Panc1 (cell line): ENCODE results near the gene ZNF33B. TPM values are rescaled to one million over a fixed set of nuclear protein-coding genes. Genes with fewer than 3 reads are reported as not detected.

Experiments used
- ATAC-seq: fragments of 200-7000 bp; cut with Tn5 transposase; 2 replicates; pipeline ENCODE4 v1.9.1; 2020; ENCODE audit warnings: mild to moderate bottlenecking, moderate library complexity
- BruUV-seq: library from RNA; stranded (reverse); fragments of 400-500 nt; replicated peaks from 2 replicates; lab custom pipeline; 2021; lab: Mats Ljungman, UMichigan
- CTCF ChIA-PET: fragments of 300-600 bp; sonication (Branson Sonifier 250); formaldehyde crosslinking; loops from one replicate; lab custom pipeline; 2022; ENCODE audit warnings: antibody characterized with exemption; lab: Charles Lee
- POLR2A ChIA-PET: fragments of 300-600 bp; sonication (Branson Sonifier 250); formaldehyde crosslinking; loops from one replicate; lab custom pipeline; 2022; ENCODE audit warnings: antibody characterized with exemption; lab: Charles Lee
- DNase-seq: peaks from one replicate; pipeline ENCODE4 v3.0.0-alpha.2; 2010; ENCODE audit warnings: low read depth, low spot score
- H3K27ac ChIP-seq: 2 replicates; pipeline ENCODE4 v1.5.1; 2011; ENCODE audit warnings: mild to moderate bottlenecking, low read length, inconsistent platforms
- H3K27me3 ChIP-seq: fragments of 200-500 bp; sonication (Bioruptor generic); 2 replicates; pipeline ENCODE4 v1.6.0; 2014; ENCODE audit warnings: low read length, inconsistent platforms; ENCODE audit not compliant: control insufficient read depth, insufficient read depth
- H3K36me3 ChIP-seq: fragments of 200-500 bp; sonication (Bioruptor generic); 2 replicates; pipeline ENCODE4 v1.5.1; 2014; ENCODE audit warnings: inconsistent platforms, mild to moderate bottlenecking, low read length, moderate library complexity; ENCODE audit not compliant: control insufficient read depth, insufficient read depth
- H3K4me1 ChIP-seq: 2 replicates; pipeline ENCODE4 v1.5.1; 2011; ENCODE audit warnings: inconsistent platforms, mild to moderate bottlenecking, low read length, moderate library complexity; ENCODE audit not compliant: control insufficient read depth, insufficient read depth
- H3K4me3 ChIP-seq, 2 experiments: 2 replicates each; pipeline ENCODE4 v1.5.1; 2011 to 2012; ENCODE audit warnings: low read depth in 2 of 2, low read length in 2 of 2, mild to moderate bottlenecking in 2 of 2, inconsistent platforms in 1 of 2, moderate library complexity in 1 of 2
- H3K9me3 ChIP-seq: fragments of 200-500 bp; sonication (Bioruptor generic); 2 replicates; pipeline ENCODE4 v1.5.1; 2014; ENCODE audit warnings: low read depth, mild to moderate bottlenecking, inconsistent platforms, low read length, moderate library complexity; ENCODE audit not compliant: control insufficient read depth, insufficient read depth
- POLR2AphosphoS5 ChIP-seq: IDR thresholded peaks from 2 replicates; pipeline ENCODE4 v1.6.1; 2012; ENCODE audit warnings: mild to moderate bottlenecking, low read depth, low read length, moderate library complexity
- REST ChIP-seq, 2 experiments: IDR thresholded peaks; 2 replicates each; pipeline ENCODE4 v1.6.1; 2011 to 2012; ENCODE audit warnings: low read depth in 2 of 2, control low read depth in 1 of 2, low read length in 1 of 2, mild to moderate bottlenecking in 1 of 2, moderate library complexity in 1 of 2; ENCODE audit not compliant: insufficient read depth in 1 of 2
- SIN3A ChIP-seq: IDR thresholded peaks from 2 replicates; pipeline ENCODE4 v1.6.1; 2012; ENCODE audit warnings: low read depth, mild to moderate bottlenecking, low read length, moderate library complexity, borderline replicate concordance; ENCODE audit not compliant: insufficient read depth
- TCF7L2 ChIP-seq: IDR thresholded peaks from 2 replicates; pipeline ENCODE4 v1.6.1; 2011; ENCODE audit warnings: mild to moderate bottlenecking, low read depth, low read length, inconsistent platforms
- in situ Hi-C: cut with HindIII; loops from 2 replicates; pipeline ENCODE4 v1.10.0; 2016; ENCODE audit warnings: low sequenced_read_pairs, low pct_unique_long_range_greater_than_20kb
- intact Hi-C: fragments of 100-400 bp; cut with micrococcal nuclease; formaldehyde crosslinking; loops from one replicate; pipeline ENCODE4 v1.10.0; 2022; ENCODE audit not compliant: unreplicated experiment
- total RNA-seq: library from RNA; stranded (reverse); gene quantifications from one replicate; pipeline ENCODE4 v1.2.1, GENCODE V29; 2021; ENCODE audit not compliant: unreplicated experiment
- TF ChIP-seq, protein P1 (sequence below): fragments of 450-650 bp; IDR thresholded peaks from 2 replicates; pipeline ENCODE4 v1.5.1; 2017; ENCODE audit warnings: mild to moderate bottlenecking

ZNF33B gene
- total RNA-seq, 1 experiment from 2014 or later: 25.1 TPM

- 0 out of 2 replicates have a peak, but pooled peaks cover 6% of the 10 kb centered on the region for H3K4me1 ChIP-seq
- no peaks in the 10 kb centered on the region; the same call in 1 of the 2 replicates for H3K27me3 ChIP-seq
- peak overlapping the region; percentile 82 for H3K27ac ChIP-seq
- BruUV-seq: no TSS peak
- CTCF ChIA-PET: no interaction called here
- TF ChIP-seq, protein P1, sequence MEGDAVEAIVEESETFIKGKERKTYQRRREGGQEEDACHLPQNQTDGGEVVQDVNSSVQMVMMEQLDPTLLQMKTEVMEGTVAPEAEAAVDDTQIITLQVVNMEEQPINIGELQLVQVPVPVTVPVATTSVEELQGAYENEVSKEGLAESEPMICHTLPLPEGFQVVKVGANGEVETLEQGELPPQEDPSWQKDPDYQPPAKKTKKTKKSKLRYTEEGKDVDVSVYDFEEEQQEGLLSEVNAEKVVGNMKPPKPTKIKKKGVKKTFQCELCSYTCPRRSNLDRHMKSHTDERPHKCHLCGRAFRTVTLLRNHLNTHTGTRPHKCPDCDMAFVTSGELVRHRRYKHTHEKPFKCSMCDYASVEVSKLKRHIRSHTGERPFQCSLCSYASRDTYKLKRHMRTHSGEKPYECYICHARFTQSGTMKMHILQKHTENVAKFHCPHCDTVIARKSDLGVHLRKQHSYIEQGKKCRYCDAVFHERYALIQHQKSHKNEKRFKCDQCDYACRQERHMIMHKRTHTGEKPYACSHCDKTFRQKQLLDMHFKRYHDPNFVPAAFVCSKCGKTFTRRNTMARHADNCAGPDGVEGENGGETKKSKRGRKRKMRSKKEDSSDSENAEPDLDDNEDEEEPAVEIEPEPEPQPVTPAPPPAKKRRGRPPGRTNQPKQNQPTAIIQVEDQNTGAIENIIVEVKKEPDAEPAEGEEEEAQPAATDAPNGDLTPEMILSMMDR: no peak
- TF ChIP-seq TCF7L2: 0 out of 2 replicates have a peak, but pooled peaks have one; percentile 4
- H3K4me3 ChIP-seq: peak overlapping the region; percentile 57 to 94
- H3K36me3 ChIP-seq: no peaks in the 10 kb centered on the region
- H3K9me3 ChIP-seq: no peaks in the 10 kb centered on the region
- DNase-seq: no peak
- in situ Hi-C loops: no loop called here
- POLR2A ChIA-PET: no interaction called here
- ATAC-seq: peak; percentile 57
- intact Hi-C loops: loop anchor here (5.0 to 10.0 kb wide), 2 partner anchors 82 to 554 kb away; partner anchors contain the start of gene ZNF33B
Observed at GRCh38 chr10:42553064-42553407, 85.3 kb downstream of the ZNF33B start.

- BruUV-seq: TSS peak; percentile 75
- H3K4me1 ChIP-seq: 0 out of 2 replicates have a peak, but pooled peaks cover 6% of the 10 kb centered on the region
- no peaks in the 10 kb centered on the region; the same call in 1 of the 2 replicates for H3K27me3 ChIP-seq
- ChIA-PET POLR2A (no interaction called here), CTCF (no interaction called here)
- H3K27ac ChIP-seq: peak overlapping the region; percentile 82
- H3K36me3 ChIP-seq: no peaks in the 10 kb centered on the region
- H3K9me3 ChIP-seq: no peaks in the 10 kb centered on the region; the same call in 1 of the 2 replicates
- intact Hi-C loops (loop anchor here (5.0 to 10.0 kb wide), 2 partner anchors 82 to 555 kb away; partner anchors contain the start of gene ZNF33B), in situ Hi-C loops (no loop called here)
- H3K4me3 ChIP-seq: peak overlapping the region; percentile 57 to 94
- DNase-seq (peak; percentile 90), ATAC-seq (peak; percentile 96)
- TF ChIP-seq SIN3A (peak; percentile 19; the same call in 1 of the 2 replicates), TCF7L2 (peak; percentile 55; the same call in 1 of the 2 replicates), REST (IDR thresholded peaks at IDR 0.05; ENCODE audit: insufficient read depth in 1 of 2, low read depth in 2 of 2, low read length in 1 of 2) (no peak), POLR2AphosphoS5 (peak; percentile 54; the same call in 1 of the 2 replicates)
- TF ChIP-seq, protein P1: no peak
Observed at GRCh38 chr10:42552188-42553063, 85.9 kb downstream of the ZNF33B start.
